Measurements from ENCODE around the gene RPAP3.

Gene RPAP3

GRCh38 chr12:47705566-47706425 lies at the start of gene RPAP3:
RPAP3 (minus strand) TSS chr12:47706030; CDS start chr12:47702840, 3,190 bp downstream.
- TF ChIP-seq POLR2A (IDR thresholded peaks at IDR 0.05; ENCODE audit: low read length), result peak; percentile 89
- no peak for TF ChIP-seq GATA1 (IDR thresholded peaks at IDR 0.05; ENCODE audit: low read depth, low read length)

GRCh38 chr12:47754881-47755280 lies 49.1 kb upstream of the RPAP3 start:
- TF ChIP-seq GATA1 (IDR thresholded peaks at IDR 0.05; ENCODE audit: low read depth, low read length) (no peak), POLR2A (IDR thresholded peaks at IDR 0.05; ENCODE audit: low read length) (no peak)
- no peak for DNase-seq

More at GRCh38 chr12:47705566-47706425, at the start of gene RPAP3:
- peak; percentile 98 to 99 for DNase-seq

- TF ChIP-seq GATA1 (IDR thresholded peaks at IDR 0.05; ENCODE audit: low read depth, low read length) (no peak), POLR2A (IDR thresholded peaks at IDR 0.05; ENCODE audit: low read length) (no peak)
- no peak for DNase-seq
These were observed 48.3 kb upstream of the RPAP3 start for GRCh38 chr12:47754126-47754525.

GRCh38 chr12:47753021-47754001 lies 47.5 kb upstream of the RPAP3 start:
- TF ChIP-seq POLR2A (IDR thresholded peaks at IDR 0.05; ENCODE audit: low read length), result no peak
- no peak for TF ChIP-seq GATA1 (IDR thresholded peaks at IDR 0.05; ENCODE audit: low read depth, low read length)
- DNase-seq, result no peak

GRCh38 chr12:47752552-47752951 lies 46.7 kb upstream of the RPAP3 start:
- DNase-seq, result no peak
- no peak for TF ChIP-seq GATA1 (IDR thresholded peaks at IDR 0.05; ENCODE audit: low read depth, low read length)
- no peak for TF ChIP-seq POLR2A (IDR thresholded peaks at IDR 0.05; ENCODE audit: low read length)

- DNase-seq, result no peak
- TF ChIP-seq POLR2A (IDR thresholded peaks at IDR 0.05; ENCODE audit: low read length), result no peak
- TF ChIP-seq GATA1 (IDR thresholded peaks at IDR 0.05; ENCODE audit: low read depth, low read length), result no peak
These were observed 46.3 kb upstream of the RPAP3 start for GRCh38 chr12:47752121-47752520.

GRCh38 chr12:47751561-47751960 lies 45.7 kb upstream of the RPAP3 start:
- TF ChIP-seq GATA1 (IDR thresholded peaks at IDR 0.05; ENCODE audit: low read depth, low read length) (no peak), POLR2A (IDR thresholded peaks at IDR 0.05; ENCODE audit: low read length) (no peak)
- DNase-seq, result no peak

GRCh38 chr12:47750916-47751470 lies 45.2 kb upstream of the RPAP3 start:
- TF ChIP-seq GATA1 (IDR thresholded peaks at IDR 0.05; ENCODE audit: low read depth, low read length), result no peak
- no peak for TF ChIP-seq POLR2A (IDR thresholded peaks at IDR 0.05; ENCODE audit: low read length)
- DNase-seq, result no peak

GRCh38 chr12:47750229-47750798 lies 44.5 kb upstream of the RPAP3 start:
- TF ChIP-seq GATA1 (IDR thresholded peaks at IDR 0.05; ENCODE audit: low read depth, low read length) (no peak), POLR2A (IDR thresholded peaks at IDR 0.05; ENCODE audit: low read length) (no peak)
- no peak for DNase-seq

- DNase-seq, result no peak
- no peak for TF ChIP-seq POLR2A (IDR thresholded peaks at IDR 0.05; ENCODE audit: low read length)
- TF ChIP-seq GATA1 (IDR thresholded peaks at IDR 0.05; ENCODE audit: low read depth, low read length), result no peak
These were observed 43.1 kb upstream of the RPAP3 start for GRCh38 chr12:47748899-47749298.

- DNase-seq, result no peak
- TF ChIP-seq POLR2A (IDR thresholded peaks at IDR 0.05; ENCODE audit: low read length), result no peak
- no peak for TF ChIP-seq GATA1 (IDR thresholded peaks at IDR 0.05; ENCODE audit: low read depth, low read length)
These were observed 42.6 kb upstream of the RPAP3 start for GRCh38 chr12:47748507-47748828.

- no peak for TF ChIP-seq POLR2A (IDR thresholded peaks at IDR 0.05; ENCODE audit: low read length)
- TF ChIP-seq GATA1 (IDR thresholded peaks at IDR 0.05; ENCODE audit: low read depth, low read length), result no peak
- no peak for DNase-seq
These were observed 42.0 kb upstream of the RPAP3 start for GRCh38 chr12:47747596-47748506.

GRCh38 chr12:47747126-47747525 lies 41.3 kb upstream of the RPAP3 start:
- TF ChIP-seq POLR2A (IDR thresholded peaks at IDR 0.05; ENCODE audit: low read length) (no peak), GATA1 (IDR thresholded peaks at IDR 0.05; ENCODE audit: low read depth, low read length) (no peak)
- DNase-seq, result no peak

Measured in erythroblast (primary cell).